Prostate gland (tissue), 2 donors: ENCODE measurements around the gene OR51B6. TPM values are rescaled to one million over a fixed set of nuclear protein-coding genes. Genes with fewer than 3 reads are reported as not detected.

Experiments
- DNase-seq: peaks from one replicate; pipeline ENCODE4 v3.0.0-alpha.2; 2019; ENCODE audit warnings: low spot score
- H3K27ac ChIP-seq, 2 donors: fragments of 200-600 bp; sonication (generic); 2 replicates each; pipeline ENCODE4 v1.5.1; 2017 to 2019
- H3K27me3 ChIP-seq: fragments of 200-600 bp; sonication (generic); replicated peaks from 2 replicates; pipeline ENCODE4 v1.5.1; 2019; ENCODE audit not compliant: insufficient read depth
- H3K36me3 ChIP-seq, 2 donors: fragments of 200-600 bp; sonication (generic); 1 replicate in 1 of 2; 2 replicates in 1 of 2; pipeline versions ENCODE4 v1.5.1 to v1.8.1; 2017 to 2019
- H3K4me1 ChIP-seq: fragments of 200-600 bp; sonication (generic); replicated peaks from 2 replicates; pipeline ENCODE4 v1.5.1; 2019
- H3K4me3 ChIP-seq, 2 donors: fragments of 200-600 bp; sonication (generic); 2 replicates each; pipeline ENCODE4 v1.5.1; 2017 to 2019
- H3K9me3 ChIP-seq: fragments of 200-600 bp; sonication (generic); 2 replicates; pipeline ENCODE4 v1.5.1; 2017
- POLR2A ChIP-seq: fragments of 450-650 bp; IDR thresholded peaks from one replicate; pipeline ENCODE4 v1.6.1; 2016; ENCODE audit warnings: antibody characterized with exemption, mild to moderate bottlenecking
- POLR2AphosphoS5 ChIP-seq: sonication (generic); formaldehyde crosslinking; IDR thresholded peaks from one replicate; pipeline ENCODE4 v1.6.1; 2017; ENCODE audit warnings: antibody characterized with exemption
- WGBS: methylation state at CpG from one replicate; pipeline ENCODE4 v1.1.5; 2018; 5-methylcytosine and 5-hydroxymethylcytosine counted together
- intact Hi-C: fragments of 100-400 bp; cut with DNase I; formaldehyde crosslinking; loops from one replicate; pipeline ENCODE4 v1.14.2; 2022
- total RNA-seq, 2 donors: library from RNA; depleted of rRNA; stranded (reverse); fragments of >200 nt; gene quantifications; one replicate each; pipeline ENCODE4 v1.1.0, GENCODE V29; 2016
- TF ChIP-seq, protein P1 (sequence below), 4 experiments: fragments of 200-600 bp in 2 of 4; fragments of 450-650 bp in 2 of 4; sonication (generic) in 2 of 4; IDR thresholded peaks; 1 replicate in 3 of 4; 2 replicates in 1 of 4; pipeline ENCODE4 v1.5.1; 2016 to 2019; ENCODE audit warnings: antibody characterized with exemption in 4 of 4, mild to moderate bottlenecking in 2 of 4, moderate library complexity in 2 of 4

OR51B6 gene, protein sequence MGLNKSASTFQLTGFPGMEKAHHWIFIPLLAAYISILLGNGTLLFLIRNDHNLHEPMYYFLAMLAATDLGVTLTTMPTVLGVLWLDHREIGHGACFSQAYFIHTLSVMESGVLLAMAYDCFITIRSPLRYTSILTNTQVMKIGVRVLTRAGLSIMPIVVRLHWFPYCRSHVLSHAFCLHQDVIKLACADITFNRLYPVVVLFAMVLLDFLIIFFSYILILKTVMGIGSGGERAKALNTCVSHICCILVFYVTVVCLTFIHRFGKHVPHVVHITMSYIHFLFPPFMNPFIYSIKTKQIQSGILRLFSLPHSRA
- total RNA-seq = not detected

- Histone ChIP-seq H3K4me1 (no peaks in the 10 kb centered on the region), H3K36me3 (no peaks in the 10 kb centered on the region), H3K27ac (no peak within 1 kb of the TSS), H3K27me3 (no peaks in the 10 kb centered on the region), H3K4me3 (no peak within 1 kb of the TSS), H3K9me3 (no peaks in the 10 kb centered on the region)
- 54% methylated on average over 1 of the region's 1 CpG for WGBS
- TF ChIP-seq POLR2A = no peak
- TF ChIP-seq POLR2AphosphoS5 = no peak
- TF ChIP-seq, protein P1, sequence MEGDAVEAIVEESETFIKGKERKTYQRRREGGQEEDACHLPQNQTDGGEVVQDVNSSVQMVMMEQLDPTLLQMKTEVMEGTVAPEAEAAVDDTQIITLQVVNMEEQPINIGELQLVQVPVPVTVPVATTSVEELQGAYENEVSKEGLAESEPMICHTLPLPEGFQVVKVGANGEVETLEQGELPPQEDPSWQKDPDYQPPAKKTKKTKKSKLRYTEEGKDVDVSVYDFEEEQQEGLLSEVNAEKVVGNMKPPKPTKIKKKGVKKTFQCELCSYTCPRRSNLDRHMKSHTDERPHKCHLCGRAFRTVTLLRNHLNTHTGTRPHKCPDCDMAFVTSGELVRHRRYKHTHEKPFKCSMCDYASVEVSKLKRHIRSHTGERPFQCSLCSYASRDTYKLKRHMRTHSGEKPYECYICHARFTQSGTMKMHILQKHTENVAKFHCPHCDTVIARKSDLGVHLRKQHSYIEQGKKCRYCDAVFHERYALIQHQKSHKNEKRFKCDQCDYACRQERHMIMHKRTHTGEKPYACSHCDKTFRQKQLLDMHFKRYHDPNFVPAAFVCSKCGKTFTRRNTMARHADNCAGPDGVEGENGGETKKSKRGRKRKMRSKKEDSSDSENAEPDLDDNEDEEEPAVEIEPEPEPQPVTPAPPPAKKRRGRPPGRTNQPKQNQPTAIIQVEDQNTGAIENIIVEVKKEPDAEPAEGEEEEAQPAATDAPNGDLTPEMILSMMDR (IDR thresholded peaks at IDR 0.05) = no peak
- intact Hi-C loops = no loop called here
- DNase-seq = no peak
Measured at GRCh38 chr11:5351208-5351607, at the start of gene OR51B6. Gene OR51B6, plus strand, starts transcription at chr11:5351508. Its CDS starts 0 bp downstream, at chr11:5351508.

GRCh38 chr11:5301846-5302245, 49.5 kb upstream of the OR51B6 start, which contains the start of gene OR51B4:
Gene OR51B4, minus strand, starts transcription at chr11:5301946. Its CDS starts 0 bp downstream, at chr11:5301946.
- Histone ChIP-seq H3K27ac (no peak within 1 kb of the TSS), H3K4me1 (no peaks in the 10 kb centered on the region), H3K27me3 (no peaks in the 10 kb centered on the region), H3K9me3 (no peaks in the 10 kb centered on the region), H3K36me3 (no peaks in the 10 kb centered on the region), H3K4me3 (no peak within 1 kb of the TSS)
- intact Hi-C loops = no loop called here
- WGBS = 89% methylated on average over 2 of the region's 2 CpGs
- TF ChIP-seq, protein P1 (IDR thresholded peaks at IDR 0.05) = no peak
- no peak for TF ChIP-seq POLR2A
- no peak for TF ChIP-seq POLR2AphosphoS5
- DNase-seq = no peak

DNA sequence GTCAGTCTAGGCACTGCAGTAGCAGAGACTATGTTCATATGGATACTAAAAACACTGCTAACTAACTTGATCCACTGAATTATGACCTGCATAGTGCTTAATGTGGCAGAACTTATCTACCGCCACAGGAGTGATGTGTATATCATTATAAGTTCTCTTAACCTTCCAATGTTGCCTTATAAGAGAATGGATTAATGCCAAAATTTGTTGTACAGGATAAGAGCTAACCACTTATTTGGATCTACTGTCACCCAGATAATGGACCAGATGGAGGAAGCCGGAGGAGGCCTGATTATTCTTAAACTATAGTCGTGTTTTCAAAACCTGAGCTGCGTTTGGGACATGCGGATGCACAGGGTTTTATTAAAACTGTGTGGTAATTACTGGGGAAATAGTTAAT, 47.7 kb upstream of the OR51B6 start:
- no peak for DNase-seq
- WGBS = 86% methylated on average over 5 of the region's 5 CpGs
- no peak overlapping the region for H3K4me3 ChIP-seq
- no peaks in the 10 kb centered on the region for H3K4me1 ChIP-seq
- no peak overlapping the region for H3K27ac ChIP-seq
- no peaks in the 10 kb centered on the region for H3K9me3 ChIP-seq
- no peaks in the 10 kb centered on the region for H3K36me3 ChIP-seq
- H3K27me3 ChIP-seq = no peaks in the 10 kb centered on the region
- intact Hi-C loops = no loop called here
- TF ChIP-seq, protein P1 (IDR thresholded peaks at IDR 0.05) = no peak
- no peak for TF ChIP-seq POLR2AphosphoS5
- TF ChIP-seq POLR2A = no peak

GRCh38 chr11:5304046-5304445, 47.3 kb upstream of the OR51B6 start:
- 93% methylated on average over 1 of the region's 1 CpG for WGBS
- H3K27ac ChIP-seq = no peak overlapping the region
- H3K9me3 ChIP-seq = no peaks in the 10 kb centered on the region
- no peak for DNase-seq
- no peaks in the 10 kb centered on the region for H3K4me1 ChIP-seq
- intact Hi-C loops = no loop called here
- H3K4me3 ChIP-seq = no peak overlapping the region
- H3K27me3 ChIP-seq = no peaks in the 10 kb centered on the region
- TF ChIP-seq, protein P1 (IDR thresholded peaks at IDR 0.05) = no peak
- TF ChIP-seq POLR2A (no peak), POLR2AphosphoS5 (no peak)
- H3K36me3 ChIP-seq = no peaks in the 10 kb centered on the region
